GM12801 (cell line): ENCODE measurements around the gene SYNGR1.

Experiments
- TF ChIP-seq, protein P1 (sequence below): IDR thresholded peaks from one replicate; pipeline ENCODE4 v1.5.1; 2011; ENCODE audit warnings: control low read depth; ENCODE audit not compliant: insufficient read length; ENCODE audit errors: extremely low read depth

The SYNGR1 gene

DNA sequence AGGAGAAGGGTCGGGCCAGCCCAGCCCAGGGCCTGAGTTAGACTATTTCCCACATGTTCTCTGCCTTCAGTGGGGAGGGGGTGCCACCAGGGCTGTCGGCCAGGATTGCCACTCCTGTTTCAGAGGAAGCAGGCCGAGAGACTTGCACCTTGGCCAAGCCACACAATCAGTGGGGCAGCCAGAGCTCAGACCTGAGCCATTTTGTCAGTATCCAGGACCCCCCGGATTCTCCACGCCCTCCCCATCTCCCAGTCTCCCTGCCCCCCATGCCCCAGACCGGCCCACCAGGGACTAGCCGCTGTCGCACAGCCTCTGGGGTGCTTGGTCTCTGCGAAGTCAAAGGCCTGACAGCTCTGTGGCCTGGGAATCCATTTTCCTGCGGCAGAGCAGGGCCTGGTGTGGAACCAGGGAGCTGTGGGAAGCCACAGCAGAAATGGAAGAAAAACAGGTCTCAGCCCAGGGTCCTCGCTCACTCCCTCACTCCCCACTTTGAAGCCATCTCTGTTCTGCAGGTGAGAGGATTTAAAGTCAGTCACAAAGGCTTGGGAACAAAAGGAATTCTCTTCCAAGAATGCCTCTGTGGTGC lies 81.5 kb downstream of the SYNGR1 start:
- TF ChIP-seq, protein P1, sequence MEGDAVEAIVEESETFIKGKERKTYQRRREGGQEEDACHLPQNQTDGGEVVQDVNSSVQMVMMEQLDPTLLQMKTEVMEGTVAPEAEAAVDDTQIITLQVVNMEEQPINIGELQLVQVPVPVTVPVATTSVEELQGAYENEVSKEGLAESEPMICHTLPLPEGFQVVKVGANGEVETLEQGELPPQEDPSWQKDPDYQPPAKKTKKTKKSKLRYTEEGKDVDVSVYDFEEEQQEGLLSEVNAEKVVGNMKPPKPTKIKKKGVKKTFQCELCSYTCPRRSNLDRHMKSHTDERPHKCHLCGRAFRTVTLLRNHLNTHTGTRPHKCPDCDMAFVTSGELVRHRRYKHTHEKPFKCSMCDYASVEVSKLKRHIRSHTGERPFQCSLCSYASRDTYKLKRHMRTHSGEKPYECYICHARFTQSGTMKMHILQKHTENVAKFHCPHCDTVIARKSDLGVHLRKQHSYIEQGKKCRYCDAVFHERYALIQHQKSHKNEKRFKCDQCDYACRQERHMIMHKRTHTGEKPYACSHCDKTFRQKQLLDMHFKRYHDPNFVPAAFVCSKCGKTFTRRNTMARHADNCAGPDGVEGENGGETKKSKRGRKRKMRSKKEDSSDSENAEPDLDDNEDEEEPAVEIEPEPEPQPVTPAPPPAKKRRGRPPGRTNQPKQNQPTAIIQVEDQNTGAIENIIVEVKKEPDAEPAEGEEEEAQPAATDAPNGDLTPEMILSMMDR: no peak

DNA sequence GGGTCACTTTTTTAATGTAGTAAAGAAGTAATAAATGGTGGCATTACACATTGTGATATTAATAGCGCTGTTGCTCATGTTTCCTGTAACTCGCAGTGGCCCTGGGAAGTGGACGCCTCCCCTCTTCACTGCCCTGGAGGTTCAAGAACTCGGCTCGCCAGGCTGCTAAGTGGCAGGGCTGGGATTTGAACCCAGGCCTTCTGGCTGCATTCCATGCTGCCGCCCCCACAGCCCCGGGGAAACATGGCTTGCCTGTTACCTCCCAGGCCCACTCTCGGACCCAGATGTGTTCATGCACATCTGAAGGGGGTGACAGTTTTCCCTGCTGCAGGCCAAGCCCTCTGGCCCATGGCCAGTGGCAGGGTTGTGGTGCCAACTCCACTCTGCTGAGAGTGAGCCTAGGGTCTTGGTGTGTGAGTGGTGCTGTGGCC lies 82.0 kb downstream of the SYNGR1 start:
- TF ChIP-seq, protein P1: no peak

DNA sequence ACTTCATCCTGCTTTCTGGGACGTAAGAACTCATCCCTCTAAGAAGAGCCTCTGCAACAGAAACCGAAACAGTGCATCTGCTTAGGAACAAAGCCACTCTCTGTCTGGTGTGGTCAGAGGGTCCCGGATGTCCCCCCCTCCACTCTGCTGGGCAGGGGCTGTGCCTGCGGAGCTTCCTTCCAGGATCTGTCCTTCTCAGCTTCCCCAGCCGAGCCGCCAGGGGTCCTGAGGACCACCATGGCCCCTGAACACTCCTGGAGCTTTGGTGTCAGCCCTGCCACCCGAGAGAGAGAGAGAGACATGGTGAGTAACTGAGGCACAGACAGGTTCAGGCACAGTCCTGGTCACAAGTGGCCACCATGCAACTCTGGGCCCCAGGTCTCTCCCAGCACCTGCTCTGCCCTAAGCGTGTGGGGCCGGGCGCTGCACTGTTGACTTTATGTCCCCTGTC lies 82.6 kb downstream of the SYNGR1 start:
- TF ChIP-seq, protein P1: no peak

DNA sequence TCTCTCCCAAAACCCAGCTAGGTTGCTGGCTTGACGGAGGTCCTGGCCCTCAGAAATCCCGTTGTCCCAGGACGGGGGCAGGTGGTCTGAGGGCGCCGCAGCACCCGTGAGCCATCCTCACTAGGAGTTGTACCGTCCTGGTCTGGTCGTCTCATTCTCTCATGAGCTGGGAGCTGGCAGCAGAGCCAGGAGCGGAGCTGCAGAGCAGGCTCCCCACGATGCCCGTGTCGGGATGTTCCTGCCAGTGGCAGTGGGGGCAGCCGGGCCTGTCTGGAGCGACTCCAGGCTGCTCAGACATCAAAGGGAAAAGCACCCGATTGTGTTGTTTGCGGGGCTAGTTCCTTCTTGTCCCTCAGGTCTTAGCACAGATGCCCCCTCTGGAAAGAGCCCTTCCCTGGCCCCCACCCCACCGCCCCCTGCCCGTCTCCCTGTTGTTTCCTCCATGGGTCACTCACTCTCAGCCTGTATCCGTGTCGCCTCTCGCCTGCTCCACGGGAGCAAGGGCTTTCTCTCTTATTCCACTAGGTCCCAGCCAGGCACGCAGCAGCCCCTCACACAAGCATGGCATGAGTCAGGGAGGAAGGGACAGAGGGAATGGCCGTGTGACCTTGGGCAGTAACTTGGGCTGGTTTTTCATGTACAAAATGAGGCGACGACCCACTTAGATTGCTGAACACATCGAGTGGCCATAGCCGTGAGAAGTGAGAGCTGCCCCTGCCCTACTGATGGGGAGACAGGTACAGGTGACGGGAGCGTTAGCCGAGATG lies 83.9 kb downstream of the SYNGR1 start:
- TF ChIP-seq, protein P1: no peak

DNA sequence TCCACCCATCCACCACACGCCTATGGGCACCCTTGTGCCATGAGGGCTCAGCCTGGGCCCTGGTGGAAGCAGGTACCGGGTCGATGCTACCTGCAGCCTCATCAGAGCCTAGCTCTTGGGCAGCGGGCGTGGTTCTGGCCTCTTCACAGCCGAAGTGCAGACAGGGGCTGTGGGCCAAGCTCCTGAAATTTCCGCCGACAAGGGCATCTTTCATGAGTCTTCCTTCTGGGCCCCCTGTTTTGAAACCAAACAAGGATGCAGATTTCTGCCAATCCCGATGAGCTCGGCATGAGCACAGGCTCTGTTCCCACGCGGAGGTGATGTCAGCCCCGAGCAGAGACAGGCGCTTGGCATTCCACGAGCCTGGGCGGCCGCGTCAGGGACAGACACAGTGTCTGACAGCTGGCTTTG lies 84.5 kb downstream of the SYNGR1 start:
- TF ChIP-seq, protein P1: no peak

DNA sequence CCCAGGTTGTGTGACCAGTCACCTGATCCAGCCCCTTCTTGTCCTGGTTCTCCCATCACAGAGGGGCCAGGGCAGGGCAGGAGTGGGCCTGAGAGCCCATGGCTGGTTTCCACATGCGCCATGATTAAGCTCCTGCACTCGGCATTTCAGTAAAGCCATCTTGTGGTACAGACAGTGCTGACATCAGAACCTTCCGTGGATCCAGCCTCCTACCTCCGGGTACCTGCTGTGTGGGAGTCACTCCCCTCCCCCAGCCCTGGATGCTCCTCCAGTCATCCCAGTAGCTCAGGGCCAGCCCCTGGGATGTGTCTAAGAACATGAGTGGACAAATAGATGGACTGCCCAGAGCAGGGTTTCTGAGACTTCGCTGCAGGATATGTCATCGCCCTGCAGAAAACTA lies 84.9 kb downstream of the SYNGR1 start:
- TF ChIP-seq, protein P1: no peak
